Activated T-cell treated with anti-CD3 and anti-CD28 coated beads for 48 hours (primary cell): Measurements from ENCODE around the gene RBMY1J.
"Not testable (repeated sequence)": the region's sequence is repeated elsewhere in the genome, so short reads cannot be mapped to it uniquely, and the experiment has no call there.

Experiments
- DNase-seq: peaks from one replicate; pipeline ENCODE4 v3.0.0-alpha.2; 2020; ENCODE audit warnings: low read depth

Gene RBMY1J

GRCh38 chrY:22403110-22403509, at the start of gene RBMY1J:
TSS of gene RBMY1J (plus strand) at chrY:22403410. CDS start at chrY:22405448, 2,038 bp downstream.
- DNase-seq: not testable (repeated sequence)

DNA sequence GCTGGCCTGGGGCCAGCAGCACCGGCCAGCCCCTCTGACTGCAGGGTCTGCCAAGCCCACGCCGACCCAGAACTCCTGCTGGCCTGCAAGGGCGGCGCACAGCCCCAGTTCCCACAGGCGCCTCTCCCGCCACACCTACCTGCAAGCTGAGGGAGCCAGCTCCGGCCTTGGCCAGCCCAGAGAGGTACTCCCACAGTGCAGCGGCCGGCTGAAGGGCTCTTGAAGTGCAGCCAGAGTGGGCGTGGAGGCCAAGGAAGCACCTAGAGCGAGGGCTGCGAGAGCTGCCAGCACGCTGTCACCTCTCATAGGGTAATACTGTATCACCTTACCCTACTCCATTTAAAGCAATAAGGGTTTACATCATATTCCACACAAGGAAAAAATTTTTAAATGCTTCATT, 35.8 kb upstream of the RBMY1J start:
- no peak for DNase-seq

DNA sequence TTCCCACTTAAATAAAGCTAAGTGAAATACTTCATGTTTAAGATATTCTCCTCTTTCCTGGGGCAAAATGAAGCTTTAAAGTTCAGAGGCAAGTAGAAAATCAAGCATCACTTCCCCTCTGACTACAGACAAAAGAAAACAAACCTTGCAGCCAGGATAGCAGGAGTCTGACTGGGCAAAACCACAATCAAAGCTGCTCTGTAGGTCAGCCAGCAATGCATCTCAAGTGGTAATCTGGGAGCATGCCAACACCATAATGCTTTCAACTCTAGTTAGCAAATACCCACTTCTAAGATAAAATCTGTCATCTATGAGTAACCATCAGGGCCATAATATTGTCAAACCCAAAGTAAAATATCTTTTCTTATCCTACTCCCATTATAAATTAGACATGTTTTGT, 32.6 kb upstream of the RBMY1J start:
- DNase-seq: no peak

DNA sequence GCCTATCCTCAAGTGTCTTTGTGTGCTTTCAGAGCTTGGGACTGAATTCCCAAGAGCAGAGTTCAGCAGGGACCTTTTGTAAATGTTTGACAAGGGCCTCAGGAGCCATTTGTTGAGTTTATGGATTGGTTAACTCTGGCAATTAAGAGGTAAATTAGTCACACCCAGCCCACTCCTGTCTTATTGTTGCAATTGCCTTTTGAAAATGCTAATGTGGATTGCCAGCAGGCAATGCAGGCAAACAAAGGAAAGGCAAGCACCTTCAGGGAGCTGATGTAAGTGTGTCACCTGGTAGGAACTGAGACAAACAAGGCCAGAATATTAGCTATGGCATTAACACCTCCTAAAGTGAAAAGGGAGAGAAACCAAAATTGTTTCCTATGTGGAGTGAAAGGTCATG, 29.7 kb upstream of the RBMY1J start:
- DNase-seq: no peak

- not testable (repeated sequence) for DNase-seq
Measured at GRCh38 chrY:22444718-22445396, 41.6 kb downstream of the RBMY1J start.

GRCh38 chrY:22455522-22455921, 52.3 kb downstream of the RBMY1J start:
- DNase-seq: not testable (repeated sequence)

GRCh38 chrY:22461962-22462361, 58.8 kb downstream of the RBMY1J start:
- DNase-seq: not testable (repeated sequence)
